HG02885 (cell line): ENCODE measurements around the gene ACCSL.

Experiments used
- ATAC-seq: cut with Tn5 transposase; IDR thresholded peaks from one replicate; pipeline ENCODE4 v1.9.1; 2021; ENCODE audit warnings: mild to moderate bottlenecking; ENCODE audit not compliant: unreplicated experiment, poor library complexity

Gene ACCSL

DNA sequence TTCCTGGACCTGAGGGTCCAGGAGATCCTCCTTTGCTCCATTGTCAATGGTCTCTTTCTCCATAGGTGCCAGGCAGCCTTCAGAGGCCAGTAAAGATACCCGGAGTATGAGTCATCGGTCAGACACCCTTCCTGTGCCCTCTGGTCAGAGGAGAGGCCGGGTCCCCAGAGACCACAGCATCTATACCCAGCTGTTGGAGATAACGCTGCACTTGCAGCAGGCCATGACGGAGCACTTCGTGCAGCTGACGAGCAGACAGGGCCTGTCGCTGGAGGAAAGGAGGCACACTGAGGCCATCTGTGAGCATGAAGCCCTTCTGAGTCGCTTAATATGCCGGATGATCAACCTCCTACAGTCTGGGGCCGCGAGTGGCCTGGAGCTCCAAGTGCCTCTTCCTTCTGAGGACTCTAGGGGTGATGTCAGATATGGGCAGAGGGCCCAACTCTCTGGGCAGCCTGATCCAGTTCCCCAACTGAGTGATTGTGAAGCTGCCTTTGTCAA is at the start of gene ACCSL:
ACCSL (plus strand) TSS at position 51 of the 501 bp plus-strand sequence; CDS start at position 107, 56 bp downstream.
- ATAC-seq, result no peak

DNA sequence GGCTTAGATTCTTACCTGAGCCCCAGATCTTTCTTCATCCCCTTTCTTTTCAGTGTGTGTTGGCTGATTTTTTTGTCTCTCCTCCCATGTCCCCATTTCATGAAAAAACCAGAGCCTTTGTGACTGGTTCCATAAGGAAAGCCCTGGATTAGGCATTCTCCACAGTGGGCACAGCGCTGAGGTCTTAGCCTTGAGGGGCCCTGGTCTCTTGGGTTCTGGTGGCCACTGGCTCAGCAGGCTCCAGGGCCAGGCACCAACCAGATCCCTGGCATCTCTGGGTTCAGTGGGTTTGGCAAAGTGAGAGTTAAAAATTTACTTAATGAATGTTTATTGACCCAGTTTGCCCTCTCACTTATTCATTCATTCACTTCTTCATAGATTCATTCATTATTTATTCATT is 49.5 kb upstream of the ACCSL start:
- no peak for ATAC-seq

DNA sequence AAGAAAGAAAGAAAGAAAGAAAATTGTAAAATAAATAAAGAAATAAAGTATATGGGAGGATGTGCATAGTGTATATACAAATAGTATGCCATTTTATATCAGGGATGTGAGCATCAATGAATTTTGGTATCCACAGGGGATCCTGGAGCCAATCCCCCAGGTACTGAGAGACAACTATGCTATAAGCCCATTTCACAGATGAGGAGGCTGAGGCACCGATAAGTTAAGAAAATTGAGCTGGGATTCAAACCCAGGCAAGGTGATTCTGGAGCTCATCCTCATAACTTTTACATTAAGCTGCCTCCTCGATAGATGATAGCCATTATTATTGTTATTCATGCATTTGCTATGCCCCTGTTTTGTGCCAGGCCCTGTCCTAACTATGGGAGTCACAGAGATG is 47.0 kb upstream of the ACCSL start:
- no peak for ATAC-seq

DNA sequence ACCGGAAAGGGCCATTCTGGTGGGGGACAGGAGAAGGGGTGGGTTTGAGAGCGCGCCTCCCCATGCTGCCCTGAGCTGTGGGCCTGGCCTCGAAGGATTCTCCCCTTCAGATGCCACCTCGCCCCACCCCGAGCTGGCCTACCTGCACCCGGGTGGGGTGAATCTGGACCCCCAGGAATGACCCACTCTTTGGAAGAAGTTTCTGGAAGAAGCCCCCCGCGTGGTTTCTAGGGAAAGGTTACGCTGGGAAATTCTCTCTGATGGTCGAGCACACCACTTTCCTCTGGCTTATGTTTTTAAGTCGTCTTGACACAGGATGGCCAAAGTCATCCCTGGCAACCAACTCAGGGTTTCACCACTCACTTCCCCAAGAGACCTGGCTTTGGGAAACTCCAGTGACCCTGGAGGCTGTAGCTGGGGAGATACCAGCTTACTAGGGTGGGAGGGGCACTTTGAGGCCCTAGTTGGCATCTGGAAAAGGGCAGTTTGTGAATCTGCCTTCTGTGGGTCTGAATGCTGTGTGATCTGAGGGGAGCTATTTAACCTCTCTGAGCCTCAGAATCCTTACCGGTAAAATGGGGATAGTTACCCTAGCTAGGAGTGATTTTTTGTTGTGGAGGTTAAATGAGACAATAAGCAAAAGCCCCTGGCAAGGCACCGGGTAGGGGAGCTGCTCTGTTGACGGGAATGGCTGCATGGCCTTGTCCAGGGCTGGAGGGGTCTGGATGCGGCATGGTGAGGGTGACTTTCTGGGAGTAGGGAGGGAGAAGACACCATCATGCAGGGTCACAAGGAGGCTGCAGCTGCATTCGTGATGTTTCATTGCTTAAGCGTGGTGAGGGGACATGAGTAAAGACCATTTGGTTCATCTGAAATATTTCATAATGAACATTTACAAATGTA is 45.3 kb upstream of the ACCSL start:
- ATAC-seq, result no peak

DNA sequence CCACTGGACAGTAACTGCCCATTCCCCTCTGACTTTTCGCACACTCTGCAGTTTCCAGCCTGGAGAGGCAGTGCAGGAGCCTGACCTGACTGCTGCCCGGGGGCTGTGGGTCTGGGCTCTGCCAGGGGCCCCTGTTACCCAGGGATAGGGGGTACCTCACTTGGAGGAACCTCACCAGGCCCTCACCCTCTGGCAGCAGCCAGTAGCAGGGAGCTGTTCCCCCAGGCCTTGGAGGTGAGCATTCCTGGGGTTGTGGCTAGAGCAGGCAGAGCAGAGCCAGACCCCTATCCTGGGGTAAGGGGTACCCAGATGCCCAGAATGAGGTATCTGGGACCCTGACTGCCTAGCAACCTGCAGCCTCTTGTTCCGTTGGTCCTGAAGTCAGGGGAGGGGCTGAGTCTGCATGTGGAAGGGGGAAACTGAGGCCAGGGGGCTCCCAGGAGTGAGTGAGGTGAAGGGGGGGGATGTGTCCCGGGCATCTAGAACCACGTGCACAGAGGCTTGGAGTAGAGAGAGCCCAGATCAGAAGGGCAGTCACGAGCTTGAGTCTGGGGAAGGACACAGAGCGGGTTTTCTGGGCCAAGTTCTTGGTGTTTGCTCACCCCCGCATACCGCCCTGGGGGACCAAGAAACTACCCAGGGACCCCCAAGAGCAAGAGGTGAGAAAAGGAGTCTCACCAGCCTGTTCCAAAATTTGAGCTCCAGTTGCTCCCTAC is 43.9 kb upstream of the ACCSL start:
- ATAC-seq, result no peak

DNA sequence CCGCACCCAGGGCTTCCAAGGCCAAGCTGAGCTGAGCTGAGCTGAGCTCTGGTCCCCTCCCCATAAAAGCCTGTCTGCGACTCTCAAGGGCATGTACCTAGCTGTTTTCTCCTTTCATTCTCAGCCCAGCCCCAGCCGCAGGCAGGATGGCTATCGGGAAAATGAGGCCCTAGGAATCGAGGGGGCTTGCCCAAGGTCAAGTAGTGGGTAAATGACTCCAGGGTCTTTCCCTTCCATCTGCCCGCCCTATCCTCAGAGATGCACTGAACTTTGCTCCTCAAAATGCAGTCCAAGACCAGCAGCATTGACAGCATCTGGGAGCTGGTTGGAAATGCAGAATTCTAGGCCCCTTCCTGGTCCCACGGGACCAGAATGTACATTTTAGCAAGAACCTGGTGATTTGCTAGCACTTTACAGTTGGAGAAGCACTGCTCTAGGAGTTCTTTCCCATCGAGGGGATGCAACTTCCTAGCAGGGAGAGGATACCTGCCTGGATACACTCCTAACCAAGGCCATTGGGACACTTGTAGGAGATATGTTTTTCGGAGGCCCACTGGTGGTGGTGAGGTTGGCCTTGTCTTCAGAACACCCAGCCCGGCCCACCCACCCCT is 43.2 kb upstream of the ACCSL start:
- ATAC-seq, result no peak

DNA sequence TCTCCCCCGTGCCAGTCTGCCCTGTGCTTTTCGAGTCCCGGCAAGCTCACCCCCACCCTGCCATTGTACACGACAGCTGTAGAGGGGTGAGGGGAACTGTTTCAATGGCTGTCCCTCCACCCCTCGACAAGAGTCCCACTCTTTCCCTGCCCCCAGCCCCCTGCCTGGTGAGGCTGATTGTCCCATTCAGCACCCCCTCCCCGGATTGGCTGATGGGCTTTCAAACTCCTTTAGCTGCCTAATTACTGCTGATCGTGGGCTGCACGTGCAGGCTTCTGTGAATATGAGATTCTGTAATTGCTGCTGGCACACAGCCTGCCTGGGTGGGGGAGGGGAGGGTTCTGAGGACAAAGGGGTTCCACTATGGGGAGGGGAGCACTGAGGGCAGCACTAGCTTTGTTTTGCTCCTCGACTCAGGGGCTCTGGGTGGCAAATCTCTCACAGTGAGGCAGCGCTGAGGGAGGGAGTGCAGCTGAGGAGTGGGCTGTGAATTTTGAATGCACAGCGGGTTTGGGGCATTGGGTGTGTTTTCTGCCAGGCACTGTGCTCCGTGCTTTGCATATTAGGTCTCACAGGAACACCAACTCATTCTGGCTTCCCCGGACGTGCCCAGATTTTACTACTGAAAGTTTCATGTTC is 42.6 kb upstream of the ACCSL start:
- ATAC-seq, result no peak

DNA sequence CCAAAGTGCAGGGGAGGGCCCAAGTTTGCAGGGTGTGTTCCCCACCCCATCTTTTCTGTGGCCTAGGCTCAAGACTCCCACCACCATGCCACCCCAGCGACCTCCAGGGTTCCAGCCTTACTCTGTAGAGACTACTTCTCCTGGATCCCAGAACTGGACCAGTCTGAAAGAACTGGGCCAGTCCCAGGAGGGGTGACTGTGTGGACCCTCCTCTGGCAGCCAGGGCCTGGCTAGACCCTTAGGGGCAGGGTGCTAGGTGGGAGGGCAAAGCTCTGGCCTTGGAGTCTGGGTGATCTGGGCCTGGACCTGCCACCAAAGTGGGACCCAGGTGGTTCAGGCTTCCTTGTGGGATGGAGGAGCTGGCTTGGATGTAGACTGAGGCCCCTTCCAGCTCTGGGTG is 41.8 kb upstream of the ACCSL start:
- ATAC-seq, result no peak

DNA sequence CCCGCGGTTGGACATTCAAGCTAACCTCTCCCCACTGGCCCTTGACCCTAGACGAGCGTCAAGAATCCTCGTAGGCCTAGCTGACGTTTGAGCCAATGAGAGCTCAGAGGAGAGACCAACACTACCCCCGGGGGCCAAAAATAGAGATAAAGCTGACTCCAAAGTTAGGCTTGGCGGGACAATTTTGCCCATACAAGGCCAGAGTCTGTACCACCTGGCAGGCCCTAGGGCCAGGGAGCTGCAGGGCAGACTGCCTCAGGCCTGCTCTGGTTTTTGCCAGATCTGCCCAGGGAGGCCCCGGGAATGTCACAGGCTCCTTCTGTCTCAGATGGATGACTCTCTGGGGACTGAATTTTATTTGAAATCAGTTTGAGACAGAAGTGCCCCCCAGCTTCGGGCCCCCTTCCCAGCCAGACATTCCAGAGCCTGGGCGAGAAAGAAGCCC is 40.8 kb upstream of the ACCSL start:
- no peak for ATAC-seq

DNA sequence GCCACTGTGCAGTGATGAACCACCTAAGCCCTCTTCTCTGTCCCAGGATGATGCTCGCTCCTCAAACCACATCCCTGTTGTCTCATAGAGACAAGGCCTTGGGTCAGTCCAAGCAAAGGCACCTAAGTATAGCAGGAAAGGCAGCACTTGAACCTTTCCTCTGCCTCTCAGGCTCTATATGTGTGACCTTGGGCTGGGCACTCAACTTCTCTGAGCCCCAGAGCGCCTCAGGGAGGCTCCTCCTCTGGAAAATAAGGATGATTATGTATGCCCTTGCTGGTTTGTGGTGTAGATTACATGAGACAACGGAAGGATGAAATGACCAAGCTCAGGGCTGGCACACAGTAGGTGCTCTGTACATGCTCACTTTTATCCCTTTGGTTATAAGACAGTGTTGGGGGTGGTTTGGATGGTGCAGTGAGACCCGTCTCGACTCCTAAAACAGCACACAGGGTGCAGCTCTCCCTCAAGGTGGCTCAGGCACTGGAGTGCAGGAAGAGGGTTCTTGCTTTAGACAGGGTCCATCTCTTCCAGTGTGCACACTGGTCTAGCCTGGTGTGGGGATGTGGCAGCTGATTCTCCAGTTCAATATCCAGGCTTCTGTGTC is 40.2 kb upstream of the ACCSL start:
- ATAC-seq, result no peak

DNA sequence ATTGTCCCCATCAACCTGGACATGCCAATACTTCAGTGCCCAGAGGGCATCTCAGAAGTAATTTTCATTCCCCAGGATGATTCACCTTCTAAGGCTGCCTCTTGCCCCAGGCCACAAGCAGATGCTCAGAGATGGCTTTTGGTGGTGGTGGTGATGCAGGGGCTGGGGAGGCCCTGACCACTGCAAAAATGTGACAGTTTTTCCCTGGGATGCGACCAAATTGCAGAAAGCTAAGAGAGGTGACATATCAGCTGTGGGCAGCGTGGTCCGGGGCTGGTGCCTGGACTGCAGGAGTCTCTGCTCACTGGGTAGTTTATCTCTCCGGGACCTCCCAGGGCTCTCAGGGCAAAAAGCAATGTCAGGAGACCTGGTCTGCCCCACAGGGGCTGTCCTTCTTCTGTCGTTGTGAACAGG is 39.7 kb upstream of the ACCSL start:
- ATAC-seq, result no peak

DNA sequence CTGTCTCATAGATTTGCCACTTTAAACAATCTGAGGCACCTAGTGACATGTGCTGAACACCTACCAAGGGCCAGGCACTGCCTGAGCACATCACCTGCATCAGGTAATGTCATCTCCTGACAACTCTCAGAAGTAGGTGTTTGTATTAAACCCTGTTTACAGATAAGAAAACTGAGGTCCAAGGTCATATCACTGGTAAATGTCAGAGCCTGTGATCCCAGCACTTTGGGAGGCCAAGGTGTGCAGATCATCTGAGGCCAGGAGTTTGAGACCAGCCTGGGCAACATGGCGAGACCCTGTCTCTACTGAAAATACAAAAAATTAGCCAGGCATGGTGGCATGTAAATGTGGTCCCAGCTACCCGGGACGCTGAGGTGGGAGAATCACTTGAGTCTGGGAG is 39.1 kb upstream of the ACCSL start:
- no peak for ATAC-seq

DNA sequence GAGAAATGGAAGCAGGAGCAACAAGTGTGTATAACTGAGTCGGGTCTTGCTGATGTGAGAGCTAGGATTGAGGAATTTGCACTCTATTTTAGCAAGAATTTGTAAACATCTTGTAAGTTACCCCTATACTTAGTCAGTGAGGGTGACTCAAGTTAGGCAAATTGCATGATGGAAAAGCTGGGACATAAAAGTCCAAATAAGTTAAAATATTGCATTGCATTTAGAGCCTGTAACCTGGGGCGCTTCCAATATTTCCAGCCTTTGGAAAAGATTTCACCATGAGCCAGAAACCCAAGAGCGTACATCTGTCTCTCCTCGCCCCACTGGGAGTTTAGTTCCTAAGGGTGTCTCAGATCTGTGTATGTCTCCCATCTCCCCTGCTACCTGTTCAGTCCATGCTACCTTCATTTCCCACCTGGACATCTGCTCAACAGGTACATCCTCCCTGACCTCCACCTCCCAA is 37.0 kb upstream of the ACCSL start:
- ATAC-seq, result no peak

DNA sequence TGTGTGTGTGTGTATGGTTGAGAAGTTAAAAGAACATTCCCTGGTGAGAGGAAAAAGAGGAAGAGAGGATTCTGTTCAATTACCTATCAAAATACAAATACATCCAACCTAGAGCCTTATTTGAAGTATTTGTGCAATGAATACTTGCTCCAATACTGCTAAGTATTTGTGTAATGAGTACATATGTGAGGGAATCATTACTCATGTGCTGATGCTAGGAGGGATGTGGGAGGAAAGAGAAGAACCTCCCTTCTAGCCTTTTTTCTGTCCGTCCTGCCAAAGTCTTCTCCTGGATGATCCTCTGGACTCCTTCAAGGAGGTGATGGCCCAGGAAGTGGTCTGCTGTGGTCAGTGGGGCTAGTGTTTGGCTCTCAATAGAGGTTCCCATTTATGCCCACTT is 36.0 kb upstream of the ACCSL start:
- no peak for ATAC-seq

DNA sequence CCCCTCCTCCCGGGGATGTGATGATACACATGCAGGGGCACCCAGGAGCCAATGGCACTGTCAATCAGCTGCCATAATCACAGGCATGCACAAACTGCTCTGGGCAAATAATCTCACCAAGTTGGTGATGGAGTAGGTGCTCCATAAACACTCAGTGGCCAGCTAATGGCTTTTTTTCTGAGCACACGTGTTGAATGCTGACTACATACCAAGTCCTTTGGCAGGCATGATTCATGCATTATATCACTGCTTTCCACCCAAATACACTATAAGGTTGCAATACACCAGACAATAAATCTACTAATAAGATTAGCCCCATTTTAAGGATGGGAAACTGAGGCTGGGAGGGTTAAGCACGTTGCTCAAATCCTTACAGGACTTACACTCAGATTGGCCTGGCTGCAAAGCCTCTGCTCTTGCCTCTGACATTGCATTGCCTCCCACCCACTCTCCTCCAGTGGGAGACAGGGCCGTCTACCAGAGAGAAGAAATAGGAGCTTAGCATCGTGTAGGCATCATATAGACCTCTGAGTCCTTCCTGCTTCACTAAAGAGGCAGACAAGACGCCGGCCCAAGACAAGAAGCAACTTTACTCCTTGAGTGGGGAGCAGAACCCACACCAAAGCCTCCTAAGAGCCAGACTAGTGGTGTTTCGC is 32.7 kb upstream of the ACCSL start:
- ATAC-seq, result no peak

DNA sequence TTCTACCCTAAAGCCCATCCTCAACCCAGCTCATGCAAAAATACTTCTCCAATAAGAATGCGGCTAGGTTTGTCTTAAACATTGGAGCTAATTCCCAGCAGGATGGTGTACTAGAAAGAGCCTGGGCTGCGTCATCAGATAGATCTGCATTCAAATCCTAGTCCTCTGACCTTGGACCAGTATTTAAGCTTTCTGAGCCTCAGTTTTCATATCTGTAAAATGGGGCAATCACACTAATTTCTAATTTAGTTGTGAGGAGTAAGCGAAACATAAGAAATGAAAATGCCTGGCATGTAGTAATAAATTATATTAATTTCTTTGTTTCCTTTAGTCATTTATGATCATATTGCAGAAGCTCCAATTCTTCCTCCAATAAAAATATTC is 32.2 kb upstream of the ACCSL start:
- ATAC-seq, result no peak

DNA sequence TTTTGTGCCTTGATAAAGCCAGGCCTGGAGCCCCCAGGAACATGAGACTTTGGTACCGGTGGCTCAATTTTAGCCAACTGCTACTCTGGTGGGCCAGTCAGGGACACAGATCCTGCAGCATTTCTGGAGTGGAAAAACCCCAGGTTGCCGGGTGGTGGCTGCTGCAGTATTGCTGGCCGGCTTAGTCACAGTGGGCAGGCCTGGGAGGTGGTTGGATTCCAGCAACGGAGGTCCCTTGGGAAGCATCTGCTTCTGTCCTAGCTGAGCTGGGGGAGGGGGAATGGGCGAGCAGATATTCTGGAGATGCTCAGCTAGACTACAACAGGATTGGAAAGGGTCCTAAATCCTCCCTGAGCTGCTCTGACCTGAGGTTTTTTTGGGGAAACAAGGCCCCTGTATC is 31.6 kb upstream of the ACCSL start:
- no peak for ATAC-seq

DNA sequence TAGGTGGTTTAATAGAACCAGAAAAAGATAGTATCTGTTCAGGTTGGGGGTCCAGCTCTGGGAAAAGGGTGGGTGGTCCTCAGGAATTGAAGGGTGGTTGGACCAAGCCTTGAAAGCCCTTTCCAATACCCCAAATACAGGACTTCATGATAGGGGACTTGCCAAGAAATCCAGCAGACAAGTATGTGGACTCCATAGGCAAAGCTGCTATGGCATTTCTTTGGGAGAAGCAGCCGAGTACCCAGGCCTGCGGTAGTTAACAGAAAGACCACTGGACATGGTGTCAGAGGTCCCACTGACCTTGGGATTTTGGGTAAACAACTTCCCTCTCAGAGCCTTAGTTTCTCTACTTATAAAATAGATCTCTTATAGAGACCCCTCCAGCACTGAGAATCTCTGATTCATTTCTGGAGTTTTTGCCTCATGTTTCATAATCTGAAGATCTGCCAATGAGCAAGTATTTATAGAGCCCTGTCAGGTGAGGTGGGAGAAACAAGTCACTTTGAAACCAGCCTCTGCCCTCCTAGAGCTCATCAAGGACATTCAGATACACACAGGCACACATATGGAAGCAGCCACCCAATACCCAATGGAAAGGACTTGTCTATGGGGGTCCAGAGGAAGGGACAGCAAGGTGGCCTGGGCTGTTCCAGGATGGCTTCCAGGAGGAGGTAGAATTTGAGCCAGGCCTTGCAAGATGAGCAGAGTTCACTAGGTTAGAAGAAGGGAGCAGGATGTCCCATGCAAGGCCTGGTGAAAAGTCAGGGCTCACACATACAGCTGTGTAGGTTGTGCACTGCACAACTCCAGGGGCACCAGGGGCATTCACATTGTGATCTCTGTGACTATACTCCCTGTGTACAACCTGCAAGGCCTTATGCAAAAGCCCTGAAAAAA is 31.0 kb upstream of the ACCSL start:
- no peak for ATAC-seq
